HG02678 (cell line): ENCODE results near the gene LINC00237.

Experiments
- ATAC-seq: cut with Tn5 transposase; IDR thresholded peaks from one replicate; pipeline ENCODE4 v1.9.1; 2021; ENCODE audit warnings: mild to moderate bottlenecking, moderate library complexity; ENCODE audit not compliant: unreplicated experiment

LINC00237 gene

DNA sequence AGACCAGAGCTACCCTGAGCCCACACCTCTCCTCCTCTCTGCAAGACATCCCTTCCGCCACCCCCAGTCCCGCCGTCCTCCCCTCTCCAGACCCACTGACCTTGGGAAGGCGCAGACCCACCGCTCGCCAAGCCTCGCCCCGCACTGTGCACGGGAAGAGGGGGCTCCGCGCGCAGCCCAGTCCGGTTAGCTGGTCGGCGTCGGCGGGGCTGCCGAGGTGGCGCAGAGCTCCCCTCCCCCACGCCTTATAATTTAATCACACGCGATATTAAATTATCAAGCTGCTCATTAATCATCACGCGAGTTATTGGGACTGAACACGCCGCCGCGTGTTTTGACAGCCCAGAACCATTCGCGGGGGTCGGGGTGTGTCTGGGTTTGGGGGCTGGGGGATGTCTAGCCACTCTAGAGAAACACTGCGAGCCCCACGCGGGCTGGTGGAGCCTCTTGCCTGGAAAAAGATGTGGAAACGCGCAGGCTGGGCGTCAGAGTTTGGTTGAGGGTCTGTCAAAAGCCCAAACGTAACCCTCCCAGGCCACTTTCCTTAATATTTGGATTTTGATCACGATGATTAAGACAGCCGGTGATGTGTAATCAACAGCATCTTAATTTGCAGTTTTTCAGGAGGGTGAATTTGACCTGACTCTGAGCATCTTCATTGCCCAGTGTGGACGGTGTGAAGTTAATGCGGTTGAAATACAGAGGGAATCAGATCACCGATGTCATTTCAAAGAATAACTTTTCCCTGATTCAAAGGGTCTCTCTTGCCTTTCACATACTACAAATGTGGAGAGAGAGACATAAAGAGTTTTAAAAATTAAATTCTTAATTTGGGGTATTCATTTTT, at the start of gene LINC00237:
Gene LINC00237, minus strand, starts transcription at position 188 of the 847 bp plus-strand sequence.
- no peak for ATAC-seq

DNA sequence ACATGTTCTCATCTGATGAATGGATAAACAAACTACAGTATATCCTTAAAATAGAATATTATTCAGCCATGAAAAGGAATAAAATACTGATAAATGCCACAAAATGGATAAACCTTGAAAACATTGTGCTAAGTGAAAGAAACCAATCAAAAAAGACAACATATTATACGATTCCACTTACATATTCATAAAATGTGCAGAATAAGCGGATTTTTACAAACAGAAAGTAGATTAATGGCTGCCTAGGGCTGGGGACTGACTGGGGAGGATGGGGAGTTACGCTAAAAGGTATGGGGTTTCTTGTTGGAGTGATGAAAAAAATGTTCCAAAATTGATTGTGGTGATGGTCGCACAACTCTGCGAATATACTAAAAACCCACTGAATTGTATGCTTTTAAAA, 49.1 kb upstream of the LINC00237 start:
- no peak for ATAC-seq

DNA sequence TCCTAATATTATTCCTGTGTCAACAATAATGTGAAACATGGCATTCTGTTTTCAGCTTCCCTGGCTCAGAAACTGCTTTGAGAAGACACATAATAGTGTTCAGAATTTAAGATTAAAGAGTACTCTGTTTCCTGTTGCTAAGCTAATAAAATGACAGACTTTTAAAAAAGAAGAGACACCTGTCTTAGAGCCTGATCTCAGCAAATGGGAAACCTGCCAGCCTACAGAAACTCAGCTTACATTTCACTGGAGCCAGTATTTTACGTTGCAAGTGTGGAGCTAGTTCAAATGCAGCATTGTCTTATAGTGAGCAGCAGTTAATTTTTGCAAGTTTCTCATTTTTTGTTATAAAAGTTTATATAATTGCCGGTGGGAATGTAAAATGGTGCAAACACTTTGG, 48.5 kb upstream of the LINC00237 start:
- ATAC-seq: no peak

DNA sequence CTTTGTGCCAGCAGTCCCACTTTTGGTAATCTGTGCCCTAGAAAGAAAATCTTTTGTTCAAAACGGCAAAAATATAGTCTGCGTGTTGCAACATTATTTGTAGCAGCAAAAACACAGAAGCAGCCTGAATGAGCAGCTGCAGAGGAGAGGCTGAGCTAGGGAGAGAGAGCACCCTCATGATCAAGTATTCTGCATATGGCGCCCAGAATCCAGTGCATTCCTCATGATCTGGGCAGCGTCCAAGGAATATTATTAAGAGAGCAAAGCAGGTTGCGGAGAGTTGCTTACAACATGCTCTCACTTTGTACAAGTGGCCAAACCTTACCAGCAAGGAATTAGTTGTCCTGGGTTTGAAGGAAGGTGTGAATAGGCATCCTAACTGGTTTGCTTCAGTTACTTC, 45.6 kb upstream of the LINC00237 start:
- ATAC-seq: no peak

DNA sequence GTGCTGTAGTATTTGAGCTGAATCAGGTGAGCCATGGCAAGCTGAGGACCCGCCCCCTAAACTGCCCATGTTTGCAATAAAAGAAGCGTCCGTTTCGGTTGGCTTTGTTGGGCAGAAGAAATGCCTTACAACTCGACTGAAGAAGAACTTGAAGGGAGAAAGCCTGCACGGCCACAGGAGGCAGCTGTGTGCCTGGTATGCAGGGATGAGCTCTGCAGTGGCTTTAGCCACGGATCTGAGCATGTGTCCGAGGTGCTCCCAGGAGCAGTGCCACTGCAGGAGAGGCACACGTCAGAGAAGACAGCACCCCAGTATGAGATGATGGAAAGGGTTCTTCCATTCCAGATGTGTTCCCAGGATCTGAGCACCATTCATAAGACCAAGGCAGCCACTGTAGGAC, 43.2 kb upstream of the LINC00237 start:
- no peak for ATAC-seq

DNA sequence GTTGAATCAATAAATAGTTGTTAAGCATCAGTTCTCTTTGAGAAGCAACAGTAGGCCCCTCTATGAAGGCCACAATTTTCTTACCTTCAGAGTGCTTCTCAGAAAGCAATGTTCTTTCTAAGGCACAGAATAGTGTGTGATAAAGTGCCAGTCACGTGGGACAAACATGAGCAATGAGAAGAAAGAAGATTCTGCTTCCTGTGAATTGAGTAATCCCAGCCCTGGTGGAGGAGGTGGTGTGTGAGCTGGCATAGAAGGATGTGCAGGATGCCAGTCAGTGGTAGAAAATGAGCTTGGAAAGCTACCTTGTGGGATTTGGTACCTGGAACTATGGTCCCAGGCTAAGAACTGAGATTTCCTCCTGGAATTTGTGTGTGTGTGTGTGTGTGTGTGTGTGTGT, 41.4 kb upstream of the LINC00237 start:
- ATAC-seq: no peak

DNA sequence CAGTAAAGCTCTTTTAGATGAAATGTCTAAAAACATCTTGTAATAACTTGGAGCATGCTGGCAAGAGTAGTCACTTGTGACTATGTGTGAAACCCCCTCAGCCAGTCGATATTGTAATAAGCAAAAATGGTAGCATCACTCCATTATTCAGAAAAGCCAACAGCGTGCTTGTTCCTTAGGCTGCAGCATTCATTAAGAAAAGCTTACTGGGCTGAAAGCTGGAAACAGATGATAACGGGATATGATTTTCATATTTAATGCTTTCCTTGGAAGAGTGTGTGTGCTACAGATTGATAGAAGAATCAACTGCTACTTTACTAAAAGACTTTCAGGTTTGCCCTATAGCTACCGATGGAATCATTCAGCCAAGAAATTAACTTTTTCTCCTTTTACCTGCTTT, 40.1 kb upstream of the LINC00237 start:
- no peak for ATAC-seq

DNA sequence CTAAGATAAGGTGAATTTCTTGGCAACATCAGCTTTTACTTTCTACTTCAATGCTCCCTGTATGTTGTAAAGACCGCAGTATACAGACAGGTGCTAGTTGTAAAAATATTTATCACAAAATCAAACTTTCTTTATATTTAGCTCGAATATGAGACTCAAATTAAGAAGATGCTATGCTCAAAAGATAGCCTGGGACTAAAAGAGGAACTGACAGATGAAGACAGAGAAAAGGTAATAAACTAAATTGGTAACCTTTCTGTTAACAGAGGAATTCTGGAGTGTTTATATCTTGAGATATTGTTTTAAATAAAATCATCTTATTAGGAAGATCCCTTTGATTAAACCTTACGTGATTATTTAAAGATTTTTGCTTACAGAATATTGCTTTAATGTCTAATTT, 39.3 kb upstream of the LINC00237 start:
- ATAC-seq: no peak

DNA sequence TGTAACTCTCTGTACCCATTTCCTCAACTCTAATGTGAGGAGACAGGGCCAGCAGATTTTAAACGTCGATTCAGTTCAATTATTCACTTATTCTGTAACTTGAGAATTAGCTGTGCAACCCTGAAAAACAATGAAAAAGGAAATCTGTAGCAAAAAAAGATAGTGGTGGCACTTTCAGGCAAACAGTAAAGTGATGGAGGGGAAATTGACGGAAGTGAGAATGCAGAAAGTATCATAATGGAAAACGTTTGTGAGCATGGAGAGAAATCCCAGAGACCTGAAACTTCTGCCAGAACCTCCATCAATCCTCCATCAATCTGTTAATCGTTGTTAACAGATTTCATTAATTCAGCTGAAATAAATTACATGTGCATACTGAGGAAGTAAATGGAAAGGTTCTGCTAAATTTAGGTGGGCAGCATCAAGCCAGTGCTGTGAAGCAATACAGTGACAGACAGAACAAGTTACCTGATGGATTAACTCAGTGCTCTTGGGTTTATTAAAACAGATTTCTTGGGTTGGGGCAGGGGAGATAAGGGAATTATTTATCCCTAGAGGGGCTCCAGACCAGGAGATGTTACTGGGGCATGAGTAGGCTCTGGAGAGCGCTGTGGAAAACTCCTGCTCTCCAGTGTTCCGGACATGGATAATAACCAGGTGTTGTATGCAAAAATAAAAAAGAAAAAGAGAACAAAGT, 37.2 kb upstream of the LINC00237 start:
- ATAC-seq: no peak

DNA sequence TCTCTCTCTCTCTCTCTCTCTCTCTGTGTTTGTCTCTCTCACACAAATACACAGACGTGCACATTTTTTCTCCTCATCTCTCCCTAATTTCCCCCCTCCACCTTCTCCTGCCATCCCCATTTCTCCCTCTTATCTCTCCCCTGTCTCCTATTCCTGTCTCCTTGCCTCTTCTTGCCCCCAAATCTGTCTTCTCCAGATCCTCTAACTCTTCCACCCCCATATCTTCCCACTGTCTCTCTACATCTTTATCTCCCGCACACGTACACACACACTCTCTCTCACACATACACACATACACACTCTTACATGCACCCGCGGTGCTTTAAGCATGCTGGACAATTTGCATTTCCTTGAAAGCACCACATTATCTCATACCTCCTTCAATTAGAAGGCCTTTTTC, 35.7 kb upstream of the LINC00237 start:
- no peak for ATAC-seq

DNA sequence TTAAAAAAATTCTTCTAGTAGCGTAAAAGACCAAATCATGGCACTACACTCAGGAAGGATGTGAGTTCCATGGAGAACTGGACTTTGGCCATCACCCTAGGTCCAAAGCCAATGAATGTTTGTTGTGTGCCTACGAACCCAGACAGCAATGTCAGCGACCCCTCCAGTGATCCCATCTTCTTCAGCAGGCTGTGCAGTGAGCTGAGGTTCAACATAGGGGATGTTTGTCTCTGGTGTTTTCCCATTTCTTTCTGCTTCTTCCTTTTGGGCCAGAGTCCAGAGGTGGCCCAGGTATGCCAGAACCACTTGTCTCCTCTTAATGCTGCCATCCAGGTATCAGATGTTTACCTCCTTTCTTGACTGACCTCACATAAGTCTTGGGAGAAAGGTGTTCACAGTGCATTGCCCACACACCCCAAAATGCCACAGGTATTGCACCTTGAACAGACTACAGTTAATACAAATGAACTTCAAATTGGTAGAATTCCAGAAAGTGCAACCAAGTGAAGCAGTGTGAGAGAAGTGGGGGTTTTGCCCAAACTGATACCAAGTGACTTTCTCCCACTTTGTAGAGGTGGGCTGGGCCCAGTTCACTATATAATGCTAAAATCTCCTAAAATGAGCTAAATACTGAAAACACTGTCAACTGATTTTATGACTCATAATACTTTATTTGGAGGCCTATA, 33.9 kb upstream of the LINC00237 start:
- ATAC-seq: no peak

DNA sequence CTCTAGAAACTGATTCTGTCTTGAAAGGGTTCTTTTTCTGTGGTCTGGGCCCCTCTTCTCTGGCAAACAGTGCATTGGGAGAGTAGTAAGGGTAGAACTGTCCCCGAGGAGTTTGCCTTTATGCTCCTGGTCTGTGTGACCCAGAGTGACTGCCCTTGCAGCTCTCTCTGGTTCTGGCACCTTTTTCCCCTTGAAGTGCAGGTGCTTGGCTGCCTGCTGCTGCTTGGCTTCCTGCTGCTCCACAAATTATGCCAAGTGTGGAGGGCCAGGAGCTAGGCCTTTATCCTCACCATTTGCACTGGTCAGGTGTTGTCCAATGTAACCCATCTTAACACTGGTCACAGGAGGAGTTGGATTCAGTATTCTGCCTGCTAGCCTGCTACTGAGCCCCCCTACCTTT, 30.9 kb upstream of the LINC00237 start:
- ATAC-seq: no peak

DNA sequence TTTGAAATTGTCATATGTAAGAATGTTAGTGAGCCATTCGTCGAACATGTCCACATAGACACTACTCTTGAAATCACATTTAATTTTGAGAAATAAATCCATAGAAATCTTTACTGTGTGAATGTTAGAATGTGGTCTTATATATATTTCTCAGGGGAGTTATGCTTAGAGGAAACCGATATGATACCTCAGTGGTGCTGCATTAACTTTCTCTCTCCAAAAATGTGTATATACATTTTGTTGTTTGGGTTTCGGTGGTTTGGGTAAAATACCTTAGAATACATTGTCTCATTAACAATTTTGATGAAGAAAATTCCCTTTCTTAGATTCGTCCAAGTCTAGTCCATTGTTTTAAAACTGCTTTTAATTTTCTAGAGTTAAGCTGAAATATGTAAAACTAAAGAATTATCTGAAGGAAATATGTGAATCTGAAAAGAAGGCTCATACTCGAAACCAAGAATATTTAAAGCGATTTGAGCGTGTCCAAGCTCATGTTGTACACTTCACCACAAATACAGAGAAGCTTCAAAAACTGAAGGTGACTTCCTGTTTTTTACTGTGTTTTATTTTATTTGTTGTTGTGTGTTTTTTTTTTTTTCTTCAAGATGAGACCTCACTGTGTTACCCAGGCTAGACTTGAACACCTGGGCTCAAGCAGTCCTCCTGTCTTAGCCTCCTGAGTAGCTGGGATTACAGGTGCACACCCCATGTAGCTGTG, 30.0 kb upstream of the LINC00237 start:
- ATAC-seq: no peak

DNA sequence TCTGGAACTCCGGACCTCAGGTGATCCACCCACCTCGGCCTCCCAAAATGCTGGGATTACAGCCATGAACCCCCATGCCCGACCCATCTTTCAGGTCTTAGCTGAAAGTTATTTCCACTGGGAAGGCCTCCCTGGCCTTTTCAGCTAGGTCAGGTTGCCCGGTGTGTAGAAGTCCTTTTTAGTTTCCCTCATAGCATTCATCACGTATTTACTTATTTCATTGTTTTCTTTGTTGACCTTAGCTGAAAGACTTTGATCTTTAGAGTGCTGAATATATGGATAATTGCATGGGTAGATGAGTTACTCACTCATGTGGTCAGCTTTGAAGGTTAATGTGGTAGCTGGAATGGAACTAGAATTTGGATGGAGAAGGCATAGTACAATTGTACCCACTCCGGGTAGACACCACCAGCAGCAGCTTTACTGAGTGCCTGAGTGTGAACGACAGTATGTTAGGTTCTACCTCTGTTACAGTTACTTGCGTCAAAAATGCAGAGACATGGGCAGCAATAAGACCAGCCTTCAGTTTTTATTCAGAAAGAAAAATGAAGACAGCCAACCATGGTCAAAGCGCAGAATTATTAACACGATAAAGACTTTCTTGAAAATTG, 28.8 kb upstream of the LINC00237 start:
- ATAC-seq: no peak

DNA sequence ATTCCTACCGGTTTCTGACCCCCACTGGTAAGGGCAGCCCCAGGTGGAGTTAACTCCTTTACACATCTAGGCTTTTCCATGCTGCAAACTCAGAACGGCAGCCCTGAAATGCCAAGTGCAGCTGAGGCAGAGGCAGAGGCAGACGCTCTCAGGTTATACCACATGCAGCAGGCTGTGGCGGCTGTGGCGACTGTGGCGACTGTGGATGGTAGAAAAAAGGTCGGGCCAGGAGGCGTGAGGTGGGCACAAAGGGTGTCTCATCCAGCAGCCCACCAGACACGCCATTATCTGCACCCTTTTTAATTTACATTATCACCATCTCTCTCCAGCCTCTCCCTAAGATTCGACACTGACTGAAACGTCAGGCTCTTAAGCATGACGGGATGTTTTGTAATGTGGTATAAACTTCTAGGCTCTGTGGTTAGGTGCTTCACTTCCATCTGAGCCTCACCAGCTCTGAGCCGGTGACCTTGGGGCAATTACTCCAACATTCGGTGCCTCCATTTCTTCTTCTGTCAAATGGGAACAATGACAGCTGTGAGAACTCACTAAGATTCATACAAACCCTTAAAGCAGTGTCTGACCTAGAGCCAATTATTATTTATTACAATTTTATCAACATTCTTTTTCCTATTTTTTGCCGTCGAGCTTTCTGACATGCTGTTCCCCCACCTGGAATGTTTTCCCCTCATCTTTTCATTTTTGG, 27.9 kb upstream of the LINC00237 start:
- no peak for ATAC-seq

DNA sequence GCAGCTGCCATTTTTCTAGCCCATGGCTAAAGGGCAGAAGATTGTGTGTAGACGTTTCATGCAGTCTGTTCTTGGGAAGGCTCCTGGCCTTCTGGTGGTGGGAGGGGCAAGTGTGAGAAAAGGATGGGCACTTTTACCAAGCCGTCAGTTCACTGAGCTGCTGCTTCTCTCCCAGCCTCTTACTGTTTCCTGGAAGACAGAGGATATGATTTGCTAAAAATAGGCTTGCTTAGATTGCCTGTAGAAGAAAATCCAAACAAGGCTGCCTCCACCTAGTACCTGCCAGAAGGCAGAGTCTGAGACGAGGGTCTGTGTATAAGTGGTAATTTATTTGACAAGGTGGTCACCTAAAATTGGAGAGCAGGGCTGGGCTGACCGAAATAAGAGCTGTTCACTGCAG, 27.2 kb upstream of the LINC00237 start:
- no peak for ATAC-seq

DNA sequence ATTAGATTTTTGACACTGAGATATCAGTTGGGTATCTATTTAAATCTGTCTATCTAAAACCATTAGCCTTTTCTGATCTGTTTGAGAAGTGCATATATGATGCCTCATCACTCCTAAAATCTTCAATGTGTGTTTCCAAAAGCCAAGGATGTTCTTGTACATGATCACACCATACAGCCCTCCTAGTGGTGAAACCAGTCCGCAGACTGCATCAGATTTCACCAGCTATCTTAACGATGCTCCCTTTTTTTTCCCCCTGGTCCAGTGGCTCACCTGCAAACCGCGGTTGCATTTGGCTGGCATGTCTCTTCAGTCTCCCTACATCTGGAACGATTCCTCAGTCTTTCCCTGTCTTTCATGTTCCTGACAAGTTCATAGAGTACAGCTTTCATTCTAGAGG, 23.7 kb upstream of the LINC00237 start:
- ATAC-seq: no peak

DNA sequence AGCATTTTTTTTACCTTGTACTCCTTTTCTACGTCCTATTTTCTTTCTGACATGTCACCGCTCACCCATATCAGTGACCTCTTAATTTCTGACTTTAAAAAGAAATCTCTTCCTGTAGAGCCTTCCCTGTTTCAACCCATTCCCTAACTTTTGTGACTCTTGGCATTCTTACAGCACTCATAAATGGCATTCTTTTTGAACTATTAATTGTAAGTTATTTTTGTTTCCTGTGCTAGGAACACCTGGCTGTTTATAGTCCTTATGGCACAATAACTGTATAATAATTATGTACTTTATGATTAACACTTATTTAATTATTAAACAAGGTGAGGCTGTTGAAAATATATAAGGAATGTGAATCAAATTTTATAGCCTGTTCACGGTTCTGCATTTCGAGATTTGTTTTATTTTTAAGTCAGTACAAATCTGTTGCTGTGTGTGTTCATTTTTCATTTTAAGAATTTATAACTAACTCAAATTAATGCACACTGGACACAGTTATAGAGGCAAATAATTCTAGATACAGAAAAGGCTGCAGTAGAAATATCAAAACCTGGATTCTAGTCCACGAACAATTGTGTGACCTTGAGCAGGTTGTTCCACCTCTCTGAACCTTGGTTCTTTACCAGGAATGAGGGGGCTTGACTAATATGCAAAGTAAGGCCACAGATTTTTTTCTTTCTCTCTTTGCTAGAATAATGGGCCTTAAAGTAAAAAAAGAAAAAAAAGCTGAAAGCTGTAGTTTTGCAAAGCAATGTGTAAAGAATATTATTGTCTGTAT, 21.2 kb upstream of the LINC00237 start:
- no peak for ATAC-seq

DNA sequence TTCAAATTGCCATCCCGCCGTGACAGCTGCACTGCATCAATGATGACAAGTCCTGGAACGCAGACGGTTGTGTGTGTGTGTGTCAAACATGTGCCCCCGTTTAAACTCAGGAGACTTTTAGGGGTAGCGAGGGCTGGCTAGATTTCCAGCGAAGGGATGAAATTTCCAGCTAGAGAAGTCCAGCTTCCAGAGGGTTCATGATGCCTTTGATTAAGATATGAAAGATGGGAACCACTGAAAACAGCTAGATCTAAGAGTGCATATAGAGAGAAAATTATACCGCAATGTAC, 20.4 kb upstream of the LINC00237 start:
- no peak for ATAC-seq
